ENCODE results near the gene SRCAP.
"Not testable (repeated sequence)": the region's sequence is repeated elsewhere in the genome, so short reads cannot be mapped to it uniquely, and the experiment has no call there.

SRCAP gene

GRCh38 chr16:30691907-30692306, 7.1 kb upstream of the SRCAP start:
- H3K4me3 ChIP-seq (ENCODE audit: low read length), result no peak overlapping the region
- DNase-seq (ENCODE audit: low read depth), result no peak
- TF ChIP-seq CTCF (IDR thresholded peaks at IDR 0.05; ENCODE audit: insufficient read depth, low read depth, low read length, missing control alignments), result no peak

GRCh38 chr16:30692396-30693064, 6.4 kb upstream of the SRCAP start:
- no peak overlapping the region for H3K4me3 ChIP-seq (ENCODE audit: low read length)
- no peak for DNase-seq (ENCODE audit: low read depth)
- no peak for TF ChIP-seq CTCF (IDR thresholded peaks at IDR 0.05; ENCODE audit: insufficient read depth, low read depth, low read length, missing control alignments)

GRCh38 chr16:30694926-30695693, 3.9 kb upstream of the SRCAP start:
- no peak for TF ChIP-seq CTCF (IDR thresholded peaks at IDR 0.05; ENCODE audit: insufficient read depth, low read depth, low read length, missing control alignments)
- no peak overlapping the region for H3K4me3 ChIP-seq (ENCODE audit: low read length)
- peak; percentile 13 for DNase-seq (ENCODE audit: low read depth)

GRCh38 chr16:30696646-30697045, 2.3 kb upstream of the SRCAP start:
- H3K4me3 ChIP-seq (ENCODE audit: low read length), result not testable (repeated sequence)

GRCh38 chr16:30697264-30698138, 1.5 kb upstream of the SRCAP start:
- no peak for TF ChIP-seq CTCF (IDR thresholded peaks at IDR 0.05; ENCODE audit: insufficient read depth, low read depth, low read length, missing control alignments)
- no peak for DNase-seq (ENCODE audit: low read depth)
- peak overlapping the region; percentile 92 for H3K4me3 ChIP-seq (ENCODE audit: low read length)

More at GRCh38 chr16:30696646-30697045, 2.3 kb upstream of the SRCAP start:
- not testable (repeated sequence) for DNase-seq (ENCODE audit: low read depth)

GRCh38 chr16:30698139-30698815, 694 bp upstream of the SRCAP start:
- H3K4me3 ChIP-seq (ENCODE audit: low read length), result peak overlapping the region; percentile 92
- peak; percentile 98 for DNase-seq (ENCODE audit: low read depth)
- TF ChIP-seq CTCF (IDR thresholded peaks at IDR 0.05; ENCODE audit: insufficient read depth, low read depth, low read length, missing control alignments), result no peak

Measured in epithelial cell of esophagus (primary cell).